Fibroblast of lung (primary cell): ENCODE measurements around the gene CADM2. TPM values are rescaled to one million over a fixed set of nuclear protein-coding genes. Genes with fewer than 3 reads are reported as not detected.
A peak's percentile ranks its signal among the peaks of the same experiment; 100 is the strongest.

Source experiments
- DNase-seq, 2 donors: peaks; one replicate each; pipeline versions ENCODE4 v3.0.0 to v3.0.0-alpha.2; 2010; ENCODE audit warnings: low read depth in 2 of 2
- H2AFZ ChIP-seq: 2 replicates; pipeline ENCODE4 v1.5.1; 2012; ENCODE audit warnings: low read length, control low read depth, inconsistent platforms
- H3K27ac ChIP-seq: 2 replicates; pipeline ENCODE4 v1.5.1; 2011; ENCODE audit warnings: low read length, control low read depth; ENCODE audit not compliant: insufficient read depth
- H3K27me3 ChIP-seq: 2 replicates; pipeline ENCODE4 v1.5.1; 2011; ENCODE audit warnings: mild to moderate bottlenecking, low read length; ENCODE audit not compliant: control insufficient read depth, insufficient read depth
- H3K36me3 ChIP-seq: 2 replicates; pipeline ENCODE4 v1.5.1; 2011; ENCODE audit warnings: low read length; ENCODE audit not compliant: control insufficient read depth, insufficient read depth
- H3K4me1 ChIP-seq: 2 replicates; pipeline ENCODE4 v1.5.1; 2011; ENCODE audit warnings: low read length; ENCODE audit not compliant: control insufficient read depth, insufficient read depth; ENCODE audit errors: extremely low read depth
- H3K4me2 ChIP-seq: 2 replicates; pipeline ENCODE4 v1.5.1; 2011; ENCODE audit warnings: low read length, control low read depth; ENCODE audit not compliant: insufficient read depth; ENCODE audit errors: extremely low read depth
- H3K4me3 ChIP-seq, 4 experiments: fragments of 200-600 bp in 1 of 4; sonication (generic) in 1 of 4; replicated peaks in 1 of 4; 2 replicates each; pipeline ENCODE4 v1.5.1; 2011 to 2016; ENCODE audit warnings: low read length in 4 of 4, low read depth in 3 of 4, mild to moderate bottlenecking in 3 of 4, control low read depth in 2 of 4, inconsistent platforms in 1 of 4, mixed read lengths in 1 of 4; ENCODE audit not compliant: insufficient read depth in 1 of 4; ENCODE audit errors: control extremely low read depth in 1 of 4
- H3K79me2 ChIP-seq: 2 replicates; pipeline ENCODE4 v1.5.1; 2012; ENCODE audit warnings: mild to moderate bottlenecking, low read length, inconsistent platforms; ENCODE audit not compliant: control insufficient read depth, insufficient read depth
- H3K9ac ChIP-seq: 2 replicates; pipeline ENCODE4 v1.5.1; 2011; ENCODE audit warnings: mild to moderate bottlenecking, low read length, control low read depth; ENCODE audit not compliant: insufficient read depth
- H3K9me3 ChIP-seq: 2 replicates; pipeline ENCODE4 v1.5.1; 2012; ENCODE audit warnings: low read depth, low read length; ENCODE audit not compliant: control insufficient read depth, insufficient read depth
- H4K20me1 ChIP-seq: 2 replicates; pipeline ENCODE4 v1.5.1; 2011; ENCODE audit warnings: low read length; ENCODE audit not compliant: control insufficient read depth, insufficient read depth; ENCODE audit errors: extremely low read depth
- CTCF ChIP-seq, 2 donors: IDR thresholded peaks in 1 of 2; conservative IDR thresholded peaks in 1 of 2; 1 replicate in 1 of 2; 2 replicates in 1 of 2; pipeline ENCODE4 v1.5.1; 2011 to 2012; ENCODE audit warnings: low read length in 2 of 2, control low read depth in 1 of 2, inconsistent platforms in 1 of 2, low read depth in 1 of 2, mild to moderate bottlenecking in 1 of 2
- EZH2 ChIP-seq: IDR thresholded peaks from 2 replicates; pipeline ENCODE4 v1.5.1; 2012; ENCODE audit warnings: low read length, control low read depth, mild to moderate bottlenecking; ENCODE audit errors: missing control alignments
- polyA plus RNA-seq, 2 donors: library from polyadenylated mRNA; depleted of rRNA in 1 of 2; stranded (reverse) in 1 of 2; unstranded in 1 of 2; fragments of >200 nt; gene quantifications; 2 replicates each; pipeline ENCODE4 v1.2.1, GENCODE V29; 2011 to 2012; ENCODE audit warnings: missing spikeins in 1 of 2
- total RNA-seq: library from RNA; depleted of rRNA; stranded (reverse); fragments of >200 nt; gene quantifications from 2 replicates; pipeline ENCODE4 v1.2.1, GENCODE V29; 2014

Gene CADM2
- total and polyA plus RNA-seq, 2 donors (not counting 1 experiment from before 2014, with no cell fraction given), result under 0.01 to 0.12 TPM

- Histone ChIP-seq H3K4me3 (no peak overlapping the region), H2AFZ (no peak overlapping the region), H3K36me3 (no peaks in the 10 kb centered on the region), H3K79me2 (no peaks in the 10 kb centered on the region), H4K20me1 (no peaks in the 10 kb centered on the region), H3K9me3 (no peaks in the 10 kb centered on the region), H3K4me2 (no peak overlapping the region), H3K27me3 (no peaks in the 10 kb centered on the region), H3K9ac (no peak overlapping the region), H3K4me1 (no peaks in the 10 kb centered on the region), H3K27ac (no peak overlapping the region)
- TF ChIP-seq EZH2, result no peak
- no peak for TF ChIP-seq CTCF (conservative IDR thresholded peaks at IDR 0.05 in 1 of 2, IDR thresholded peaks at IDR 0.05 in 1 of 2; ENCODE audit: low read depth in 1 of 2, low read length in 2 of 2)
- DNase-seq, result peak in 1 of 2 donors; percentile 65
These were observed 633.5 kb downstream of the CADM2 start for GRCh38 chr3:85592256-85592655.

- Histone ChIP-seq H3K4me3 (no peak overlapping the region), H3K4me1 (no peaks in the 10 kb centered on the region), H4K20me1 (no peaks in the 10 kb centered on the region), H3K79me2 (no peaks in the 10 kb centered on the region), H3K9ac (no peak overlapping the region), H2AFZ (no peak overlapping the region), H3K36me3 (no peaks in the 10 kb centered on the region), H3K9me3 (no peaks in the 10 kb centered on the region), H3K27me3 (no peaks in the 10 kb centered on the region), H3K4me2 (no peak overlapping the region), H3K27ac (no peak overlapping the region)
- DNase-seq, result no peak
- TF ChIP-seq CTCF (conservative IDR thresholded peaks at IDR 0.05 in 1 of 2, IDR thresholded peaks at IDR 0.05 in 1 of 2; ENCODE audit: low read depth in 1 of 2, low read length in 2 of 2) (no peak), EZH2 (no peak)
These were observed 635.9 kb downstream of the CADM2 start for GRCh38 chr3:85594676-85595075.

- no peaks in the 10 kb centered on the region for H3K36me3 ChIP-seq
- no peak overlapping the region for H3K4me2 ChIP-seq
- no peaks in the 10 kb centered on the region for H3K79me2 ChIP-seq
- no peak overlapping the region for H3K4me3 ChIP-seq
- H2AFZ ChIP-seq, result no peak overlapping the region
- no peak for DNase-seq
- H3K27ac ChIP-seq, result no peak overlapping the region
- H4K20me1 ChIP-seq, result no peaks in the 10 kb centered on the region
- H3K27me3 ChIP-seq, result no peaks in the 10 kb centered on the region
- TF ChIP-seq EZH2 (no peak), CTCF (conservative IDR thresholded peaks at IDR 0.05 in 1 of 2, IDR thresholded peaks at IDR 0.05 in 1 of 2; ENCODE audit: low read depth in 1 of 2, low read length in 2 of 2) (no peak)
- H3K9me3 ChIP-seq, result no peaks in the 10 kb centered on the region
- H3K4me1 ChIP-seq, result no peaks in the 10 kb centered on the region
- no peak overlapping the region for H3K9ac ChIP-seq
These were observed 644.6 kb downstream of the CADM2 start for GRCh38 chr3:85603378-85603777.
